ENCODE data around the gene TK1. TPM values are rescaled to one million over a fixed set of nuclear protein-coding genes. Genes with fewer than 3 reads are reported as not detected.

Gene TK1
- total RNA-seq, 1 experiment from 2014 or later: 153 TPM

DNA sequence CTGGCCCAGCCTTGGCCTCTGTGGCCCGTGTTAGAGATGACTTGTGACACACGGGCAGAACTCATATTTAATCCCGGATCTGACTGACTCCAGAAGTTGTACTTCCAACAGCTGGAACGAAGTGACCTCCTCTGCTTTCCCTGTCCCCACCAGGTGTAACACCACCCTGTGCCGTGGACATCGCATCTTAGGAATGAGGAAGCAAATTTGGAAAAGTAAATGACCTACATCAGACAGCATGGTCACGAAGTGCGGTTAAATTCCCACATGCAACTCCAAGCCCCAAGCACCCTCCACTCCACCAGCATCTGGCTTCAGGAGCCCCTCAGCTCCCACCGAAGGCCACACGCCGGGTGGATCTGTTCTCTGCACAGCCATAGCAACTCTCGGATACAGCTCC lies 2.9 kb downstream of the TK1 start:
- no peaks in the 10 kb centered on the region for H3K27me3 ChIP-seq (ENCODE audit: control insufficient read depth, insufficient read depth, low read length)
- TF ChIP-seq, protein P1, sequence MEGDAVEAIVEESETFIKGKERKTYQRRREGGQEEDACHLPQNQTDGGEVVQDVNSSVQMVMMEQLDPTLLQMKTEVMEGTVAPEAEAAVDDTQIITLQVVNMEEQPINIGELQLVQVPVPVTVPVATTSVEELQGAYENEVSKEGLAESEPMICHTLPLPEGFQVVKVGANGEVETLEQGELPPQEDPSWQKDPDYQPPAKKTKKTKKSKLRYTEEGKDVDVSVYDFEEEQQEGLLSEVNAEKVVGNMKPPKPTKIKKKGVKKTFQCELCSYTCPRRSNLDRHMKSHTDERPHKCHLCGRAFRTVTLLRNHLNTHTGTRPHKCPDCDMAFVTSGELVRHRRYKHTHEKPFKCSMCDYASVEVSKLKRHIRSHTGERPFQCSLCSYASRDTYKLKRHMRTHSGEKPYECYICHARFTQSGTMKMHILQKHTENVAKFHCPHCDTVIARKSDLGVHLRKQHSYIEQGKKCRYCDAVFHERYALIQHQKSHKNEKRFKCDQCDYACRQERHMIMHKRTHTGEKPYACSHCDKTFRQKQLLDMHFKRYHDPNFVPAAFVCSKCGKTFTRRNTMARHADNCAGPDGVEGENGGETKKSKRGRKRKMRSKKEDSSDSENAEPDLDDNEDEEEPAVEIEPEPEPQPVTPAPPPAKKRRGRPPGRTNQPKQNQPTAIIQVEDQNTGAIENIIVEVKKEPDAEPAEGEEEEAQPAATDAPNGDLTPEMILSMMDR (IDR thresholded peaks at IDR 0.05): no peak
- TF ChIP-seq POLR2AphosphoS5 (IDR thresholded peaks at IDR 0.05; ENCODE audit: low read depth, low read length) (no peak), SIN3A (IDR thresholded peaks at IDR 0.05; ENCODE audit: borderline replicate concordance, insufficient read depth, low read depth, low read length) (no peak), TCF7L2 (IDR thresholded peaks at IDR 0.05; ENCODE audit: low read depth, low read length) (no peak)
- TF ChIP-seq, protein P2, sequence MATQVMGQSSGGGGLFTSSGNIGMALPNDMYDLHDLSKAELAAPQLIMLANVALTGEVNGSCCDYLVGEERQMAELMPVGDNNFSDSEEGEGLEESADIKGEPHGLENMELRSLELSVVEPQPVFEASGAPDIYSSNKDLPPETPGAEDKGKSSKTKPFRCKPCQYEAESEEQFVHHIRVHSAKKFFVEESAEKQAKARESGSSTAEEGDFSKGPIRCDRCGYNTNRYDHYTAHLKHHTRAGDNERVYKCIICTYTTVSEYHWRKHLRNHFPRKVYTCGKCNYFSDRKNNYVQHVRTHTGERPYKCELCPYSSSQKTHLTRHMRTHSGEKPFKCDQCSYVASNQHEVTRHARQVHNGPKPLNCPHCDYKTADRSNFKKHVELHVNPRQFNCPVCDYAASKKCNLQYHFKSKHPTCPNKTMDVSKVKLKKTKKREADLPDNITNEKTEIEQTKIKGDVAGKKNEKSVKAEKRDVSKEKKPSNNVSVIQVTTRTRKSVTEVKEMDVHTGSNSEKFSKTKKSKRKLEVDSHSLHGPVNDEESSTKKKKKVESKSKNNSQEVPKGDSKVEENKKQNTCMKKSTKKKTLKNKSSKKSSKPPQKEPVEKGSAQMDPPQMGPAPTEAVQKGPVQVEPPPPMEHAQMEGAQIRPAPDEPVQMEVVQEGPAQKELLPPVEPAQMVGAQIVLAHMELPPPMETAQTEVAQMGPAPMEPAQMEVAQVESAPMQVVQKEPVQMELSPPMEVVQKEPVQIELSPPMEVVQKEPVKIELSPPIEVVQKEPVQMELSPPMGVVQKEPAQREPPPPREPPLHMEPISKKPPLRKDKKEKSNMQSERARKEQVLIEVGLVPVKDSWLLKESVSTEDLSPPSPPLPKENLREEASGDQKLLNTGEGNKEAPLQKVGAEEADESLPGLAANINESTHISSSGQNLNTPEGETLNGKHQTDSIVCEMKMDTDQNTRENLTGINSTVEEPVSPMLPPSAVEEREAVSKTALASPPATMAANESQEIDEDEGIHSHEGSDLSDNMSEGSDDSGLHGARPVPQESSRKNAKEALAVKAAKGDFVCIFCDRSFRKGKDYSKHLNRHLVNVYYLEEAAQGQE (IDR thresholded peaks at IDR 0.05; ENCODE audit: insufficient read depth in 1 of 2, low read depth in 2 of 2, low read length in 1 of 2): no peak
- no peak overlapping the region for H3K4me3 ChIP-seq (ENCODE audit: low read depth in 2 of 2, low read length in 2 of 2)
- H3K4me1 ChIP-seq (ENCODE audit: control insufficient read depth, insufficient read depth, low read length): peaks cover 26% of the 10 kb centered on the region
- ATAC-seq (no peak), DNase-seq (ENCODE audit: low read depth, low spot score) (no peak)
- intact Hi-C loops (cut with micrococcal nuclease; ENCODE audit: unreplicated experiment) (no loop called here), in situ Hi-C loops (cut with HindIII; ENCODE audit: low pct_unique_long_range_greater_than_20kb, low sequenced_read_pairs) (no loop called here)
- peaks cover 3% of the 10 kb centered on the region for H3K36me3 ChIP-seq (ENCODE audit: control insufficient read depth, insufficient read depth, low read length)
- H3K9me3 ChIP-seq (ENCODE audit: control insufficient read depth, insufficient read depth, low read depth, low read length): no peaks in the 10 kb centered on the region
- no TSS peak for BruUV-seq (replicated peaks)
- ChIA-PET POLR2A (interaction anchor here (0.6 kb wide), 1 partner anchor 12 kb away, joined by 3 read pairs; no protein-coding TSS in a partner anchor), CTCF (no interaction called here)
- no peak overlapping the region for H3K27ac ChIP-seq (ENCODE audit: low read length)

DNA sequence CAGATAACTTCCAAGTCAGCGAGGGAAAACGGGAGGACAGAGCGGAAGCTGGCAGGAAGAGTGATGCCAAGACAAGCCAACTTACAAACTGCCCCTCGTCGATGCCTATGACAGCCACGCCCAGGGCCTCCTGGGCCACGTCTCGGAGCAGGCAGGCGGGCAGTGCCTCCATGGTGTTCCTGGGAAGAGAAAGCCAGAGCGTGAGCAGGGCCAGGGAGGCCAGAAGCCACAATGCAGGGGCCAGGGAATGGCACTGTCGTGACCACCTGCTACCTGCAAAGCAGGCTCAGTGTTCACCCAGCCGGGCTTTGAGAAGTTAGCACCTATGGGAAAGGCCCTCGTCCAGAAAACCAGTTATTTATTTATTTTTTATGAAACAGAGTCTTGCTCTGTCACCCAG lies 4.3 kb downstream of the TK1 start:
- POLR2A ChIA-PET: interaction anchor here (0.6 to 1.6 kb wide), 2 partner anchors 24 to 90 kb away, joined by 3 read pairs; no protein-coding TSS in a partner anchor
- CTCF ChIA-PET: no interaction called here
- intact Hi-C loops (cut with micrococcal nuclease; ENCODE audit: unreplicated experiment) (no loop called here), in situ Hi-C loops (cut with HindIII; ENCODE audit: low pct_unique_long_range_greater_than_20kb, low sequenced_read_pairs) (no loop called here)
- H3K9me3 ChIP-seq (ENCODE audit: control insufficient read depth, insufficient read depth, low read depth, low read length): no peaks in the 10 kb centered on the region
- no peak for ATAC-seq
- no peaks in the 10 kb centered on the region for H3K27me3 ChIP-seq (ENCODE audit: control insufficient read depth, insufficient read depth, low read length)
- DNase-seq (ENCODE audit: low read depth, low spot score): no peak
- peaks cover 18% of the 10 kb centered on the region for H3K4me1 ChIP-seq (ENCODE audit: control insufficient read depth, insufficient read depth, low read length)
- H3K4me3 ChIP-seq (ENCODE audit: low read depth in 2 of 2, low read length in 2 of 2): no peak overlapping the region
- TF ChIP-seq TCF7L2 (IDR thresholded peaks at IDR 0.05; ENCODE audit: low read depth, low read length) (no peak), POLR2AphosphoS5 (IDR thresholded peaks at IDR 0.05; ENCODE audit: low read depth, low read length) (no peak), SIN3A (IDR thresholded peaks at IDR 0.05; ENCODE audit: borderline replicate concordance, insufficient read depth, low read depth, low read length) (no peak)
- TF ChIP-seq, protein P2 (IDR thresholded peaks at IDR 0.05; ENCODE audit: insufficient read depth in 1 of 2, low read depth in 2 of 2, low read length in 1 of 2): no peak
- TF ChIP-seq, protein P1 (IDR thresholded peaks at IDR 0.05): no peak
- H3K36me3 ChIP-seq (ENCODE audit: control insufficient read depth, insufficient read depth, low read length): peaks cover 3% of the 10 kb centered on the region
- H3K27ac ChIP-seq (ENCODE audit: low read length): no peak overlapping the region
- no TSS peak for BruUV-seq (replicated peaks)
